HS-5 (cell line): ENCODE data around the gene WRAP73.

ENCODE experiments used
- DNase-seq: peaks from one replicate; pipeline ENCODE4 v3.0.0-alpha.2; 2012; ENCODE audit warnings: low read depth

Gene WRAP73, protein sequence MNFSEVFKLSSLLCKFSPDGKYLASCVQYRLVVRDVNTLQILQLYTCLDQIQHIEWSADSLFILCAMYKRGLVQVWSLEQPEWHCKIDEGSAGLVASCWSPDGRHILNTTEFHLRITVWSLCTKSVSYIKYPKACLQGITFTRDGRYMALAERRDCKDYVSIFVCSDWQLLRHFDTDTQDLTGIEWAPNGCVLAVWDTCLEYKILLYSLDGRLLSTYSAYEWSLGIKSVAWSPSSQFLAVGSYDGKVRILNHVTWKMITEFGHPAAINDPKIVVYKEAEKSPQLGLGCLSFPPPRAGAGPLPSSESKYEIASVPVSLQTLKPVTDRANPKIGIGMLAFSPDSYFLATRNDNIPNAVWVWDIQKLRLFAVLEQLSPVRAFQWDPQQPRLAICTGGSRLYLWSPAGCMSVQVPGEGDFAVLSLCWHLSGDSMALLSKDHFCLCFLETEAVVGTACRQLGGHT

GRCh38 chr1:3649342-3650247 is at the start of gene WRAP73:
TSS of gene WRAP73 (minus strand) at chr1:3650103. CDS start at chr1:3649999, 104 bp downstream.
- DNase-seq = peak; percentile 60

DNA sequence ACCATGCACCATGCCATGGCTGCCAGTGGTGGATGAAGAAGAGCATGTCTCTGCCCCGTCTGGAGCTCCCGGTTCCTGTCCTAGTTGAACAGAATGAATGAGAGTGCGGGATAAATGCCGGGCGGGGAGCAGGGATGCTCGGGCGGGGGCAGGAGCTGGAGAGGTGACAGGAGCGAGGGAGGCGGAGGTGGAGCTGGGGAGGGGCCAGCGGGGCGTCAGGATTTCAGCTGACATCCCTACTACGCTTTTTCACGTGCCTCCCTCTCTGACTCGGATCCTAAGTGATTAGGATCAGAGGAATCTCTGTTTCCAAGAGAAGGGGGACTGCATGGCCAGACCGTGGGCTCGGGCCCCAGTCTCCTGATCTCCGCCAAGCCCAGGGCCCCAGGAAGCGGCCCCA is 49.7 kb upstream of the WRAP73 start:
- DNase-seq = no peak

DNA sequence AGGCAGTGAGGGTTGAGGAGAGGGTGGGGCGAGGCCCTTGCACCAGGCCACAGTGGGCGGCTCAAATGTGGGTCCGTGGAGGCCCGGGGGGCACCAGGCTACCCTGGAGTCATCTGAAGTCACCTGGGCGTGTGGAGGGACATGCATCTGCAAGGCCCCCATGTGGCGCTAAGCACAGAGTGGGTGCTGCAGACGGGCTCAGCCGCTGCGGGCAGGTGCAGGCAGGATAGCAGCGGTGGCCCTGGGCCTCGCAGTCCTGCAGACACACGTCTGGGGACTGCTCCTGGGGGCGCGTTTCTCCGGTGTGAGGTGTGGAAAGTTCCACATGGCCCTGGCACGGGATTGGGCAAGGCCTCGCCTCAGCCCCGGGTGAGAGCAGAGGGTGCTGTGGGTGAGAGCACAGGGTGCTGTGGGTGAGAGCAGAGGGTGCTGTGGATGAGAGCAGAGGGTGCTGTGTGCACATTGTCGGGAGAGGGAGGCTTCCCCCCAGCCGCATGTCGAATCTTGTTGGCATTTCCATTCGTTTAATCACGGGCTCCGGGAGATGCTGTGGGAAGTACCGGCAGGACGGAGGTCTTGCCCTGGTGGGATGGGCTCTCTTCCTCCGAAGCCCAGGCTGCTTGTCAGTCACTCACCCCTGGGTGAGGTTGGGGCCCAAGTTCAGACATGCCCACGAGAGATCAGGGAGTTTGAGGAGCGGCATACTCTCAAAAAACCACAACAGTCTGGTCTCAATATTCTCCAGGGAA is 48.9 kb upstream of the WRAP73 start:
- DNase-seq = no peak

- DNase-seq = no peak
These were observed 47.9 kb upstream of the WRAP73 start for GRCh38 chr1:3697810-3698209.

GRCh38 chr1:3697104-3697503 is 47.2 kb upstream of the WRAP73 start:
- DNase-seq = no peak

DNA sequence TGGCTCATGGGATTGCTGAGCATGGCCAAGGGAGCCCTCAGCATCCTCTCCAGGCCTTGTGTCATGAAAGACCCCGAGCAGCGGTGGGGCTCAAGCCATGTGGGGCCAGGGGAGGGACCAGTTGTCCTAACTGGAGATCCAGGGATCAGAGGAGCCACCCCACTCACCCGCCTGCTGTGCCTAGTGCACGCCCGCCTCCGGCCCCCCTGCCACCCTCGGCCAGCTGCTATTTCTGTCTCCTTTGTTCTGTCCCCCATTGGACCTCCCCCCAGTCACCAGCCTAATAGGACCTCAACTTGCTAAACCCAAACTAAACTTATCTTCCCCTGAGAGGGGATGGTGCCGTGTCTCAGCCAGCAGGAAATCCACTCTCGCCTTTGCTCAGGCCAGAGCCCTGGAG is 46.8 kb upstream of the WRAP73 start:
- DNase-seq = no peak

DNA sequence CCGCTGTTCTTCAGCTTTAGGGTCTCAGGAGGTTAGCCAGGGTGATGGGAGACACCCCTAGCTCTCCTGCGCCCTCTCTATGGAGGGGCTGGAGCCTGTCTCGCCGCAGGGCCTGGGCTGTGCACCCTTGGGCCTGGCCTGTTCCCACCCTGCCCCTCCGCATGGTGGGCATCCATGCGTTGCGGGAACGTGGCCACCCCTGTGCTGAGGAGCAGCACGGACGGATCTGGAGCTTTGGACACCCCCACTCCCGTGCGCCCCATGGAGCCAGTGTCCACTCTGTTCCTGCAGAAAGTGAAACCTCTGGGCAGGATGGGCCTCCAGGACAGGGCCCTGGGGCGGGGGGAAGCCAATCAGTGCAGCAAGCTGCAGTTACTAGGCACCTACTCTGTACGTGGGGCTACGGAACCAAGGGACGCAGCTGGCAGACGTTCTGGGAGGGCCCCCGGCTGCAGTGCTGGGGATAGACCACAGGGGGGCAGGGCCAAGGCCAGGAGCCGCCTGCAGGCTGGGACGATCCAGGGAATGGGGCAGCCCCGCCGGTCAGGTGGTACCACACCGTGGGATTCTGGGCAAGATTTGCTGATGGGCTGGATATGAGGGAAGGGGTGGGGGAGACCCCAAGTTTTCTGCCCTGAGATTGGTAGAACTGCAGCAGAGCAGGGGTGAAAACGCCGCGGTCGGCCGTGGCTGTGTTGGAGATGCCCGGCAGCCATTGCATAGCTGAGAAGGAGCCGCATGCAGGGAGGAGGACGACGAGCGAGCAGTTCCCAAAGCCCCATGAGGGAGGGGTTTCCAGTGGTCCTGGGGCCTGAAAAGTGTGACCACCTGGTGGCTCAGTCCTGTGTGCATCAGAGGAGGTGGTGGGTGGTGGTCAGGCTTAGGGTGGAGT is 45.7 kb upstream of the WRAP73 start:
- no peak for DNase-seq

- no peak for DNase-seq
These were observed 43.4 kb upstream of the WRAP73 start for GRCh38 chr1:3693321-3693720.

- DNase-seq = no peak
These were observed 42.7 kb upstream of the WRAP73 start for GRCh38 chr1:3692598-3692997.

- no peak for DNase-seq
These were observed 41.7 kb upstream of the WRAP73 start for GRCh38 chr1:3691421-3692204.

- no peak for DNase-seq
These were observed 40.6 kb upstream of the WRAP73 start for GRCh38 chr1:3690282-3691065.

DNA sequence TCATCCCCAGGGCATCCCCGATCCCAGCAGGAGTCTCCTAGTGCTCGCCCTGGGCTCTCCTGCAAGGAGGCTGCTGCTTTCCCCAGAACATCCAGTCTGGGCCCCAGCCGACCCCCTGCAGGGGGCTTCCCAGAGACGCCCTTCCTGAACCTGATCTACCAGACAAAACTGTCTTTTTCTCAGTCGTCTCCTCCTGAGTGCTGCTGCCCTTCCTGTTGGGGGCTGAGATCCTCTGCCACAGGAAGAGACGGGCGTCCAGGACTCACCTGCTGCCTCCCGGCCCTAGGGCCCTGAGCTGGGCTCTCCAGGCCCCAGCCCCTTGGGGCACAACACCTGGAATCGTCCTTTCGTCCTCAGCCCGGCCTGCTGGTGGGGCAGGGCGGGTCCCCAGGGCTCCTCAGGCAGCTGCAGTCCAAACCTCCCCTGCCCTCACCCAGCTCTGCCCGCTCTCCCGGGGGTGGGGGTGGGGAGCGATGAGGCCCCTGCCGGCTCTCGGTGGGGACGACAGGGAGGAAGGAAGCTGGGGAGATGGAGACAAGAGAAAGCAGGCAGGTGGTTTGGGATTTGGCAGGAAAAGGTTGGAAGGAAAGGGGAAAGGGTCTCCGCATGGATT is 39.3 kb upstream of the WRAP73 start:
- no peak for DNase-seq

- DNase-seq = no peak
These were observed 38.6 kb upstream of the WRAP73 start for GRCh38 chr1:3688356-3689137.

- DNase-seq = no peak
These were observed 37.6 kb upstream of the WRAP73 start for GRCh38 chr1:3687504-3687903.

GRCh38 chr1:3685906-3686305 is 36.0 kb upstream of the WRAP73 start:
- no peak for DNase-seq

GRCh38 chr1:3685222-3685621 is 35.3 kb upstream of the WRAP73 start:
- no peak for DNase-seq

GRCh38 chr1:3683992-3684391 is 34.1 kb upstream of the WRAP73 start:
- no peak for DNase-seq

DNA sequence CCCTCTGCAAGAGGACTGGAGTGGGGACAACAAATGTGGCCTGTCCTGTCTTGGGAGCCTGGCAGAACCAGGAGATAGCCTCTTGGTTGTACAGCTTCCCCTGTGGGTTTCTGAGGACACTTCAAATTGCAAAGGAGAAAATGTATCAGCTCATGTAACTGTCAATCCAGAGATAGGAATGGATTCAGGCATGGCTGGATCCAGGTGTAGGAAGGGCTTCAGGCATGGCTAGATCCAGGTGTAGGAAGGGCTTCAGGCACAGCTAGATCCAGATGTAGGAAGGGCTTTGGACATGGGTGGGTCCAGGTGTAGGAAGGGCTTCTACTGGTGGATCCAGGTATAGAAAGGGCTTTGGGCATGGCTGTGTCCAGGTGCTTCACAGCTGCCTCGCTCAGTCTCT is 33.3 kb upstream of the WRAP73 start:
- DNase-seq = no peak
